Measurements from ENCODE around the gene SERPINA4. TPM values are rescaled to one million over a fixed set of nuclear protein-coding genes. Genes with fewer than 3 reads are reported as not detected.

The SERPINA4 gene
- total and polyA plus RNA-seq, 2 of the 13 experiments (the other 11 are each of a cell fraction or from before 2014, with no cell fraction given) = 39.1 to 57.8 TPM

- TF ChIP-seq CBX5 (CRISPR knock-in tag; IDR thresholded peaks at IDR 0.05; ENCODE audit: borderline replicate concordance) (peak; percentile 97; the same call in 1 of the 2 replicates), RXRB (CRISPR knock-in tag; IDR thresholded peaks at IDR 0.05; ENCODE audit: borderline replicate concordance) (peak; percentile 100), ELF3 (CRISPR knock-in tag; IDR thresholded peaks at IDR 0.05) (peak; percentile 96), ZSCAN20 (CRISPR knock-in tag; IDR thresholded peaks at IDR 0.05; ENCODE audit: borderline replicate concordance) (no peak), HNF1B (CRISPR knock-in tag; IDR thresholded peaks at IDR 0.05) (peak; percentile 100), SIX1 (CRISPR knock-in tag; IDR thresholded peaks at IDR 0.05; ENCODE audit: borderline replicate concordance) (peak; percentile 89), FOXP1 (IDR thresholded peaks at IDR 0.05) (peak; percentile 73), FOXP1 (CRISPR knock-in tag; IDR thresholded peaks at IDR 0.05) (peak; percentile 96), ZFP36L2 (CRISPR knock-in tag; IDR thresholded peaks at IDR 0.05) (no peak), THAP11 (CRISPR knock-in tag; IDR thresholded peaks at IDR 0.05) (peak; percentile 83), ZNF670 (CRISPR knock-in tag; IDR thresholded peaks at IDR 0.05; ENCODE audit: borderline replicate concordance) (peak; percentile 99), NR3C1 (CRISPR knock-in tag; IDR thresholded peaks at IDR 0.05) (no peak), CHD2 (IDR thresholded peaks at IDR 0.05; ENCODE audit: low read depth, low read length) (no peak), ARHGAP35 (CRISPR knock-in tag; IDR thresholded peaks at IDR 0.05; ENCODE audit: borderline replicate concordance) (0 out of 2 replicates have a peak, but pooled peaks have one; percentile 71), ZNF143 (CRISPR knock-in tag; IDR thresholded peaks at IDR 0.05) (peak; percentile 74), SRSF9 (IDR thresholded peaks at IDR 0.05; ENCODE audit: borderline replicate concordance, insufficient read depth, low read depth, low read length, poor library complexity, severe bottlenecking) (no peak), KDM1A (CRISPR knock-in tag; IDR thresholded peaks at IDR 0.05) (peak; percentile 80; the same call in 1 of the 2 replicates)
- TF ChIP-seq, protein P1, sequence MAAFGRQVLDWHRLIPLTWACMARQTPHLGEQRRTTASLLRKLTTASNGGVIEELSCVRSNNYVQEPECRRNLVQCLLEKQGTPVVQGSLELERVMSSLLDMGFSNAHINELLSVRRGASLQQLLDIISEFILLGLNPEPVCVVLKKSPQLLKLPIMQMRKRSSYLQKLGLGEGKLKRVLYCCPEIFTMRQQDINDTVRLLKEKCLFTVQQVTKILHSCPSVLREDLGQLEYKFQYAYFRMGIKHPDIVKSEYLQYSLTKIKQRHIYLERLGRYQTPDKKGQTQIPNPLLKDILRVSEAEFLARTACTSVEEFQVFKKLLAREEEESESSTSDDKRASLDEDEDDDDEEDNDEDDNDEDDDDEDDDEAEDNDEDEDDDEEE (CRISPR knock-in tag; IDR thresholded peaks at IDR 0.05) = no peak; the same call in 1 of the 2 replicates
- TF ChIP-seq, protein P2, sequence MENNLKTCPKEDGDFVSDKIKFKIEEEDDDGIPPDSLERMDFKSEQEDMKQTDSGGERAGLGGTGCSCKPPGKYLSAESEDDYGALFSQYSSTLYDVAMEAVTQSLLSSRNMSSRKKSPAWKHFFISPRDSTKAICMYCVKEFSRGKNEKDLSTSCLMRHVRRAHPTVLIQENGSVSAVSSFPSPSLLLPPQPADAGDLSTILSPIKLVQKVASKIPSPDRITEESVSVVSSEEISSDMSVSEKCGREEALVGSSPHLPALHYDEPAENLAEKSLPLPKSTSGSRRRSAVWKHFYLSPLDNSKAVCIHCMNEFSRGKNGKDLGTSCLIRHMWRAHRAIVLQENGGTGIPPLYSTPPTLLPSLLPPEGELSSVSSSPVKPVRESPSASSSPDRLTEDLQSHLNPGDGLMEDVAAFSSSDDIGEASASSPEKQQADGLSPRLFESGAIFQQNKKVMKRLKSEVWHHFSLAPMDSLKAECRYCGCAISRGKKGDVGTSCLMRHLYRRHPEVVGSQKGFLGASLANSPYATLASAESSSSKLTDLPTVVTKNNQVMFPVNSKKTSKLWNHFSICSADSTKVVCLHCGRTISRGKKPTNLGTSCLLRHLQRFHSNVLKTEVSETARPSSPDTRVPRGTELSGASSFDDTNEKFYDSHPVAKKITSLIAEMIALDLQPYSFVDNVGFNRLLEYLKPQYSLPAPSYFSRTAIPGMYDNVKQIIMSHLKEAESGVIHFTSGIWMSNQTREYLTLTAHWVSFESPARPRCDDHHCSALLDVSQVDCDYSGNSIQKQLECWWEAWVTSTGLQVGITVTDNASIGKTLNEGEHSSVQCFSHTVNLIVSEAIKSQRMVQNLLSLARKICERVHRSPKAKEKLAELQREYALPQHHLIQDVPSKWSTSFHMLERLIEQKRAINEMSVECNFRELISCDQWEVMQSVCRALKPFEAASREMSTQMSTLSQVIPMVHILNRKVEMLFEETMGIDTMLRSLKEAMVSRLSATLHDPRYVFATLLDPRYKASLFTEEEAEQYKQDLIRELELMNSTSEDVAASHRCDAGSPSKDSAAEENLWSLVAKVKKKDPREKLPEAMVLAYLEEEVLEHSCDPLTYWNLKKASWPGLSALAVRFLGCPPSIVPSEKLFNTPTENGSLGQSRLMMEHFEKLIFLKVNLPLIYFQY (CRISPR knock-in tag; IDR thresholded peaks at IDR 0.05; ENCODE audit: borderline replicate concordance) = peak; percentile 89; the same call in 1 of the 2 replicates
These were observed 32.6 kb downstream of the SERPINA4 start (continued) for GRCh38 chr14:94593749-94594431.

Data from HepG2 (cell line).